Psoas muscle (tissue), 8 donors: ENCODE results near the gene IFNG. TPM values are rescaled to one million over a fixed set of nuclear protein-coding genes. Genes with fewer than 3 reads are reported as not detected.
A peak's percentile ranks its signal among the peaks of the same experiment; 100 is the strongest.

Experiments used
- ATAC-seq, 4 donors: fragments of 200-7000 bp; cut with Tn5 transposase; one replicate each; pipeline ENCODE4 v1.9.1; 2020; ENCODE audit warnings: moderate library complexity in 3 of 4, mild to moderate bottlenecking in 2 of 4
- DNase-seq, 2 donors: peaks; one replicate each; pipeline ENCODE4 v3.0.0-alpha.2; 2020
- H3K27ac ChIP-seq: fragments of 200-600 bp; one replicate; pipeline ENCODE4 v1.8.0; 2022
- H3K27me3 ChIP-seq, 3 donors: fragments of 200-600 bp in 1 of 3; one replicate each; pipeline versions ENCODE4 v1.6.1 to v1.8.0; 2013 to 2022; ENCODE audit warnings: low read length in 2 of 3, mild to moderate bottlenecking in 2 of 3, moderate library complexity in 1 of 3; ENCODE audit not compliant: insufficient read depth in 3 of 3
- H3K36me3 ChIP-seq, 2 donors: fragments of 200-600 bp in 1 of 2; one replicate each; pipeline versions ENCODE4 v1.6.1 to v1.8.0; 2013 to 2022; ENCODE audit warnings: low read depth in 1 of 2, mild to moderate bottlenecking in 1 of 2, moderate library complexity in 1 of 2; ENCODE audit not compliant: insufficient read depth in 1 of 2
- H3K4me1 ChIP-seq: fragments of 200-600 bp; one replicate; pipeline ENCODE4 v1.8.0; 2022
- H3K4me3 ChIP-seq: fragments of 200-600 bp; one replicate; pipeline ENCODE4 v1.8.0; 2022; ENCODE audit warnings: mild to moderate bottlenecking
- H3K9me3 ChIP-seq: fragments of 200-600 bp; one replicate; pipeline ENCODE4 v1.8.0; 2022
- WGBS, 3 donors: extraction: QIAGEN DNeasy Blood & Tissue Kit; methylation state at CpG; one replicate each; pipeline versions ENCODE4 v1.1.6 to v1.1.7; 2013; 5-methylcytosine and 5-hydroxymethylcytosine counted together
- intact Hi-C, 2 donors: fragments of 100-400 bp; cut with DNase I; formaldehyde crosslinking; loops; one replicate each; pipeline versions ENCODE4 v1.11.0 to v1.14.2; 2022
- polyA plus RNA-seq, 3 donors: library from polyadenylated mRNA; stranded (reverse); fragments of 200-250 nt; gene quantifications; one replicate each; pipeline ENCODE4 v1.2.3, GENCODE V29; 2013
- total RNA-seq, 4 donors: library from RNA; stranded (reverse); fragmentation: NEBNext Ultra II Directional in 2 of 4; extraction: Animal tissue kit (Norgen Biotek cat#: 25700) in 2 of 4; gene quantifications; one replicate each; pipeline versions ENCODE4 v1.2.1 to v1.2.4, GENCODE V29; 2021 to 2023
- TF ChIP-seq, protein P1 (sequence below): fragments of 200-600 bp; IDR thresholded peaks from one replicate; pipeline ENCODE4 v1.8.0; 2022; ENCODE audit warnings: antibody characterized with exemption
- donor health status: healthy with polysubstance abuse.
- donor health status: DM: no; HTN: no; CAD: no; lungs with moderate emphysema.
- donor health status: Bipolar disorder and iron deficiency.
- donor health status: healthy.
- donor health status: DM: yes; HTN: yes; CAD: no.
- donor health status: DM: no; HTN: no; CAD: no.
- donor health status: DM: no; HTN: no; CAD: no.
- donor health status: DM: yes; HTN: yes; CAD: no.

IFNG gene
- total and polyA plus RNA-seq, 7 donors, result not detected

DNA sequence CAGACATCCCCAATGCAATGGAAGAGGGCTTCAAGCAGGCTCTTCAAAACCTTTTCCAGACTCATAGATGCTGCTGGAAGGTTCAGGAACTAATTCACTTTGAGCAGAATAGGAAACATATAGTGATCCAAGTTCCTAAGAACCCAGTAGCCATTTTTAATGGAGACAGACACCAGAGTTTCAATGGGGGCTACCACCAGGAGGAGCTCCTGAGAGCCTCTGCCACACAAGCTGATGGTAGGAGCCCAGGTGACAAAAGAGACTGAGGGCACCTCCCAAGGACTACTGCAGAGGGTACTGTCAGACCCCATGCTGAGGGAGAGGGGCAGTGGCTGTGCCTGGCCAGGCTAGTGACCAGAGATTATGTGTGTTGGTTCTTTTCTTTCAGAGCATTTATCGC lies 45.9 kb downstream of the IFNG start:
- ATAC-seq, result no peak
- TF ChIP-seq, protein P1, sequence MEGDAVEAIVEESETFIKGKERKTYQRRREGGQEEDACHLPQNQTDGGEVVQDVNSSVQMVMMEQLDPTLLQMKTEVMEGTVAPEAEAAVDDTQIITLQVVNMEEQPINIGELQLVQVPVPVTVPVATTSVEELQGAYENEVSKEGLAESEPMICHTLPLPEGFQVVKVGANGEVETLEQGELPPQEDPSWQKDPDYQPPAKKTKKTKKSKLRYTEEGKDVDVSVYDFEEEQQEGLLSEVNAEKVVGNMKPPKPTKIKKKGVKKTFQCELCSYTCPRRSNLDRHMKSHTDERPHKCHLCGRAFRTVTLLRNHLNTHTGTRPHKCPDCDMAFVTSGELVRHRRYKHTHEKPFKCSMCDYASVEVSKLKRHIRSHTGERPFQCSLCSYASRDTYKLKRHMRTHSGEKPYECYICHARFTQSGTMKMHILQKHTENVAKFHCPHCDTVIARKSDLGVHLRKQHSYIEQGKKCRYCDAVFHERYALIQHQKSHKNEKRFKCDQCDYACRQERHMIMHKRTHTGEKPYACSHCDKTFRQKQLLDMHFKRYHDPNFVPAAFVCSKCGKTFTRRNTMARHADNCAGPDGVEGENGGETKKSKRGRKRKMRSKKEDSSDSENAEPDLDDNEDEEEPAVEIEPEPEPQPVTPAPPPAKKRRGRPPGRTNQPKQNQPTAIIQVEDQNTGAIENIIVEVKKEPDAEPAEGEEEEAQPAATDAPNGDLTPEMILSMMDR, result no peak
- WGBS, 3 donors, result 0 to 67% (median 53%) methylated on average over 1 of the region's 1 CpG

DNA sequence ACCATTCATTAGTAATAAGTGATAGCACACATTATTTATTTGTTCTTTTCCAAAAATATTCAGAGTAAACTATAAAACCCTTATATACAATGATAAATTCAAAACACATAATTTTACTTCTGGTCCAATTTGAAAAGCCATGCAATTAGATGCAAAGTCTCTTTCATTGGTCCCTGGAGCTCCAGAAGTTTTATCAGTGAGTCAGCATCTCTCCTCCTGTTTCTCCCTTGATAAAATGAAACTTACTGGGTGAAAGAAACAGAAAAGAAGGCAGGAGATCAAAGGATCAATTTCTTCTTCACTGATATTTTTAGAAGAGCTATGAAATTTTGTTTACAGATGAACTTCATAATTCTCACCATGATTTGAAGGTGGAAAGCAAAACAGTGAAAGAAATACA lies 47.5 kb downstream of the IFNG start:
- Histone ChIP-seq H3K27ac (no peak overlapping the region), H3K4me3 (no peak overlapping the region), H3K9me3 (no peaks in the 10 kb centered on the region), H3K4me1 (peaks cover 8% of the 10 kb centered on the region), H3K27me3 (no peaks in the 10 kb centered on the region), H3K36me3 (no peaks in the 10 kb centered on the region)
- TF ChIP-seq, protein P1, result no peak
- intact Hi-C loops, result no loop called here
- ATAC-seq, result no peak
- DNase-seq, result no peak

More for the DNA sequence above, 45.9 kb downstream of the IFNG start:
- peaks cover 8% of the 10 kb centered on the region for H3K4me1 ChIP-seq
- no peak overlapping the region for H3K4me3 ChIP-seq
- no peaks in the 10 kb centered on the region for H3K9me3 ChIP-seq
- no peaks in the 10 kb centered on the region for H3K27me3 ChIP-seq
- intact Hi-C loops, result no loop called here
- H3K27ac ChIP-seq, result no peak overlapping the region
- H3K36me3 ChIP-seq, result no peaks in the 10 kb centered on the region
- no peak for DNase-seq

DNA sequence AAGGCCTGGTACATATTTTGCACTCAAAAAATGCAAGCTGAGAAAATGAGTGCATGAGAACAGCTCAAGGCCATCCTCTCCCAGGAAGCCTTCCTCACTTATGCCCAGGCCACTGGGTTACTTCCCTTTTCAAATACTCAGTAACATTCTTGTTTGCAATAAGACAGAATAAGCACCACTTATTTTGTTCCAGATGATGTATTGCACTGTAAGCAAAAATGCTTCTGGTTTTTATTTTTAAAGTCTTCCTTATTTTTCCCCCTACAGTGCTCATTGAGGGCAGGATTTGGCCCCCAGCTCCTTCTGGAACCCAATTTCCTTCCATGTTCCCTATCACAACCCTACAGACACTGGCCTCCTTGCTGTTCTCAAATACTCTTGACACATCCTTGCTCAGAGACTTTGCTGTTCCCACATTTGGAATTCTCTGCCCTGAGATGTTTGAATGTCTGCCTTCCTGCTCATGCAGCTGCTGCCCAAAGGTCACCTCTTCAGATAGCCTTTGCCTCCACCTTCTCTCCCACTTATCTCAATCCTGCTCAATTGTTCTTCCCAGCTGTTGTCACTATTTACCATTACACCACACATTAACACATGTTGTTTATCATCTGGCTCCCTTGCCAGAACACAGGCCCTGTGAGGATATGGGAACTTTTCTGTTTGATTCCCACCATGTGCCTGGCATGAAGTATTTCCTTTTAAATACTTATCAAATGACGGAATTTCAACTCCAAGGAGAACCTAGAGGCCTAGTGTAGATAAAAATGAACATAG lies 49.9 kb downstream of the IFNG start:
- no peak overlapping the region for H3K27ac ChIP-seq
- H3K9me3 ChIP-seq, result no peaks in the 10 kb centered on the region
- intact Hi-C loops, result no loop called here
- ATAC-seq (no peak), DNase-seq (no peak)
- H3K36me3 ChIP-seq, result no peaks in the 10 kb centered on the region
- H3K4me1 ChIP-seq, result peaks cover 8% of the 10 kb centered on the region
- WGBS, 3 donors, result 62 to 74% (median 66%) methylated on average over 1 of the region's 1 CpG
- no peaks in the 10 kb centered on the region for H3K27me3 ChIP-seq
- H3K4me3 ChIP-seq, result no peak overlapping the region
- TF ChIP-seq, protein P1, result no peak

DNA sequence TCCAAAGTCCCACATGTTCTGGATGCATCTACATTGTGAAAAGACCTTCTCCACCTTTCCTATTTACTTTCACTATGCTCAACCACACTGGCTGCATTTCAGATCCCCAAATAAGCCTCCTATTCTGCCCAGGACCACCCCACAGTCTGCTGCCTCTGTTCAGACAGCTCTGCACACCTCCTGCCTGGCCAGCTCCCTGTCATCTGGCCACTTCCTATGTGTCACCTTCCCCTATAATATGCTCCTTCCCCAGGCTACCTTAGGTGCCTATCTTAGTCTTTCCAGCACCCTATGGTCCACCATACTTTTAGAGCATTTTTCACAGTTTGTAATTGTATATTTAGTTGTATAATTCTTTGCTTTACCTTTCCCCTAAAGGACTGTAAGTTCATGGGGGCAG lies 50.5 kb downstream of the IFNG start:
- intact Hi-C loops, result no loop called here
- Histone ChIP-seq H3K9me3 (no peaks in the 10 kb centered on the region), H3K4me3 (no peak overlapping the region), H3K27me3 (no peaks in the 10 kb centered on the region), H3K4me1 (peaks cover 8% of the 10 kb centered on the region), H3K27ac (no peak overlapping the region), H3K36me3 (no peaks in the 10 kb centered on the region)
- DNase-seq, result no peak
- no peak for ATAC-seq
- TF ChIP-seq, protein P1, result no peak

DNA sequence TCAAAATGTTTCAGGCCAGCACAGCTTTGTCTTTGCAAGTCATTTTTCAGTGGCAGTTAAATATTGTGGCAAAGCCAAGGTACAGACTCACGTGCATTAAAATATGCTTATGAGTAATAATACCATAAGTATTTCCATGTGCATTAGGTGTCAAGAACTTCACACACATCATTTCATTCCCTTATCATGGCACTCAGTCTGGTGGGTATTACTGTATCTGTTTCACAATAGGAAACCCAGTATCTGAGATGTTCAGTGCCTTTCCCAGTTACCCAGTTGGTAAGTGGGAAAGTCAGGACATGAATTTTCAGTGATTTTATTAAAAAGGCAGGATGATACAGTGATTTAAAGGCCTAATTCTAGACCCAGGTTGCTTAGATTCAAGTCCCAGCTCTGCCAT lies 52.9 kb downstream of the IFNG start:
- ATAC-seq, result no peak
- Histone ChIP-seq H3K9me3 (no peaks in the 10 kb centered on the region), H3K4me3 (no peak overlapping the region), H3K27ac (peak overlapping the region; percentile 46), H3K27me3 (no peaks in the 10 kb centered on the region), H3K4me1 (no peaks in the 10 kb centered on the region), H3K36me3 (no peaks in the 10 kb centered on the region)
- DNase-seq, result no peak
- TF ChIP-seq, protein P1, result no peak
- intact Hi-C loops, result no loop called here
- WGBS, 3 donors, result 89 to 94% (median 90%) methylated on average over 1 of the region's 1 CpG
